Prostate gland (tissue), 2 donors: ENCODE data around the gene PHC2.

Experiments
- POLR2A ChIP-seq: fragments of 450-650 bp; IDR thresholded peaks from one replicate; pipeline ENCODE4 v1.6.1; 2016; ENCODE audit warnings: antibody characterized with exemption, mild to moderate bottlenecking
- TF ChIP-seq, protein P1 (sequence below), 4 experiments: fragments of 200-600 bp in 2 of 4; fragments of 450-650 bp in 2 of 4; sonication (generic) in 2 of 4; IDR thresholded peaks; 1 replicate in 3 of 4; 2 replicates in 1 of 4; pipeline ENCODE4 v1.5.1; 2016 to 2019; ENCODE audit warnings: antibody characterized with exemption in 4 of 4, mild to moderate bottlenecking in 2 of 4, moderate library complexity in 2 of 4

DNA sequence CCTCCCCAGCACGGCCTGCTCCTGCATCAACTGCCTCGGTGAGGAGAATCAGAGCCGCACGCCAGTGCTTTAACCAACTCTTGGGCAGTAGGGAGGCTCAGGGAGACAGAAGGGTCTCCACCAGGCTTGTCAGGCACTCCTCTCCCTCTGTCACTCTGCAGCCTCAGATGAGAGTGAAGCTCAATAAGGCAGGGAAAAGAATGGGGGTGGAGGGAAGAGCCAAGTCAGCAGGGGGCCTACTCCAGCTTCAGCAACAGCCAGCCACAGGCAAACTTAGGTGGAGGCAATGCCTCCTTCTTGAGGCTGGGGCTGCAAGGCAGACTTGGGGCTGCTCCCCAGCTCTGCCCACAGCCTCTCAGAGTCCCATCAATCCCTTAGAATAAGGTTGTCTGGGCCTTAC, 58.2 kb downstream of the PHC2 start:
- TF ChIP-seq POLR2A, result no peak
- TF ChIP-seq, protein P1, sequence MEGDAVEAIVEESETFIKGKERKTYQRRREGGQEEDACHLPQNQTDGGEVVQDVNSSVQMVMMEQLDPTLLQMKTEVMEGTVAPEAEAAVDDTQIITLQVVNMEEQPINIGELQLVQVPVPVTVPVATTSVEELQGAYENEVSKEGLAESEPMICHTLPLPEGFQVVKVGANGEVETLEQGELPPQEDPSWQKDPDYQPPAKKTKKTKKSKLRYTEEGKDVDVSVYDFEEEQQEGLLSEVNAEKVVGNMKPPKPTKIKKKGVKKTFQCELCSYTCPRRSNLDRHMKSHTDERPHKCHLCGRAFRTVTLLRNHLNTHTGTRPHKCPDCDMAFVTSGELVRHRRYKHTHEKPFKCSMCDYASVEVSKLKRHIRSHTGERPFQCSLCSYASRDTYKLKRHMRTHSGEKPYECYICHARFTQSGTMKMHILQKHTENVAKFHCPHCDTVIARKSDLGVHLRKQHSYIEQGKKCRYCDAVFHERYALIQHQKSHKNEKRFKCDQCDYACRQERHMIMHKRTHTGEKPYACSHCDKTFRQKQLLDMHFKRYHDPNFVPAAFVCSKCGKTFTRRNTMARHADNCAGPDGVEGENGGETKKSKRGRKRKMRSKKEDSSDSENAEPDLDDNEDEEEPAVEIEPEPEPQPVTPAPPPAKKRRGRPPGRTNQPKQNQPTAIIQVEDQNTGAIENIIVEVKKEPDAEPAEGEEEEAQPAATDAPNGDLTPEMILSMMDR (IDR thresholded peaks at IDR 0.05), result peak in 1 of 4 experiments; percentile 5
